NK-92 (cell line): ENCODE measurements around the gene TAS1R3.
"Not testable (repeated sequence)": the region's sequence is repeated elsewhere in the genome, so short reads cannot be mapped to it uniquely, and the experiment has no call there.

Source experiments
- DNase-seq: peaks from one replicate; lab custom pipeline; 2025; ENCODE audit not compliant: unreplicated experiment; lab: John Stamatoyannopoulos, UW

The TAS1R3 gene

GRCh38 chr1:1365875-1366698 lies 35.0 kb downstream of the TAS1R3 start:
- DNase-seq, result no peak

- no peak for DNase-seq
These were observed 35.6 kb downstream of the TAS1R3 start for GRCh38 chr1:1366699-1367066.

DNA sequence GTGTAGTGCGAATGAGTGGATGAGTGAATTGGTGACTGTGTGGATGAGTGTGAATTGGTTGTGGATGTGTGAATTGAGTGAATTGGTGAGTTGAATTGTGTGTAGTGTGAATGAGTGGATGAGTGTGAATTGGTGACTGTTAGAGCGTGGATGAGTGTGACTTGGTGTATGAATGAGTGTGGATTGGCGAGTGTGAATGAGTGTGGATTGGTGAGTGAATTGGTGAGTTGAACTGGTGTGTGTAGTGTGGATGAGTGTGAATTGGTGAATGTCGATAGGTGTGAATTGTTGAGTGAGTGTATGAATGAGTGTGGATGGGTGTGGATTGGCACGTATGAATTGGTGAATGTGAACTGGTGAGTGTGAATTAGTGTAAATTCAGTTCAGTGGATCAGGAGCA lies 36.2 kb downstream of the TAS1R3 start:
- no peak for DNase-seq

DNA sequence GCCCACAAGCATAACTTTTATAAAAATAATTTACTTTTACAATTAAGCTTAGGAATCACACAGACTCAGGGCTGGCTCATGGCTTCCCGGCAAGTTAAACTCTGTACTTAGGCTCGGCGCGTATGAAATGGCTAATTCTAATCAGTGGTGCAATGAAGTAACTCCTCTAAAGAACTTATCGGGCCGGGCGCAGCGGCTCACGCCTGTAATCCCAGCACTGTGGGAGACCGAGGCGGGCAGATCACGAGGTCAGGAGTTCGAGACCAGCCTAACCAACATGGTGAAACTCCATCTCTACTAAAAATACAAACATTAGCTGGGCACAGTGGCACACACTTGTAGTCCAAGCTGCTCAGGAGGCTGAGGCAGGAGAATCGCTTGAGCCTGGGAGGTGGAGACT lies 39.0 kb downstream of the TAS1R3 start:
- not testable (repeated sequence) for DNase-seq

DNA sequence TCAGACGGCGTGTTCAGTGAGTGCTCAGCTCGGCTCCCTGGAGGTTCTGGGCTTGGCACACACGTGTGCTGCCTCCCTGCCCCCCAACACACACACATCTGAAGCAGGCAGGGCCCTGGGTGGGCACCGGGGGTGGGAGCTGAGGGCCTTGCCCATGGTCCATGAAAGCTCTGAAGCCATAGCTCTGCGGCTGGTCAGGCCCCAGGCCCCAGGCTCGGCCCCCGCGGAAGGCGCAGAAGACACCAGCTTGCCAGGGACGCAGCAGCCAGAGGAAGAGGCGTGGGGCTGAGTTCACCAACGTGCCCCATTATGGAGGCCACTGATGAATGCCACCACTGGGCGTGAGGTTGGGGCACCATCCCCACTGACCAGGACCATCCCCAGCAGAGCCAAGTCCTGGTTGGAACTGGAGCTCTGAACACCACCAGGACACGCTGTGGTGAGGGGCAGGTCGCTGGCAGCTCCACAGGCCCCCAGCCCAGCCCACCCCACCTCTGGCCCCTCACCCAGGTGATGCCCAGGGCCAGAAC lies 39.8 kb downstream of the TAS1R3 start:
- no peak for DNase-seq

DNA sequence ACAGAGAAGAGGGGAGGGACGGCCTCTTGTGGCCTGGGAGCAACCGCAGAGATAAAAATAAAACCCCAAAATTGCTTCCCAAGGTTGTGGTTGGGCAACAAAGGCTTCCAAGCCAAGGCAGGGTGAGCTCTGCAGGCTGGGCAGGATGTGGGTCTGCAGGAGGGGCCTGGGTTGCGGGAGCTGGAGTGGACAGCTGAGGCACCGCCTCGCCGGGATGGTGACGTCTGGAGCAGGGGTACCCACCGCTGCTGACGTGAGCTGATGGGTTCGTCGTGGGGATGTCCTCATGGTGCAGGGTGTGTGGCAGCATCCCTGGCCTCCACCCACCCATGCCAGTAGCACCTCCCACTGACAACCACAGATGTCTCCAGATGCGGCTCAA lies 40.3 kb downstream of the TAS1R3 start:
- DNase-seq, result no peak

DNA sequence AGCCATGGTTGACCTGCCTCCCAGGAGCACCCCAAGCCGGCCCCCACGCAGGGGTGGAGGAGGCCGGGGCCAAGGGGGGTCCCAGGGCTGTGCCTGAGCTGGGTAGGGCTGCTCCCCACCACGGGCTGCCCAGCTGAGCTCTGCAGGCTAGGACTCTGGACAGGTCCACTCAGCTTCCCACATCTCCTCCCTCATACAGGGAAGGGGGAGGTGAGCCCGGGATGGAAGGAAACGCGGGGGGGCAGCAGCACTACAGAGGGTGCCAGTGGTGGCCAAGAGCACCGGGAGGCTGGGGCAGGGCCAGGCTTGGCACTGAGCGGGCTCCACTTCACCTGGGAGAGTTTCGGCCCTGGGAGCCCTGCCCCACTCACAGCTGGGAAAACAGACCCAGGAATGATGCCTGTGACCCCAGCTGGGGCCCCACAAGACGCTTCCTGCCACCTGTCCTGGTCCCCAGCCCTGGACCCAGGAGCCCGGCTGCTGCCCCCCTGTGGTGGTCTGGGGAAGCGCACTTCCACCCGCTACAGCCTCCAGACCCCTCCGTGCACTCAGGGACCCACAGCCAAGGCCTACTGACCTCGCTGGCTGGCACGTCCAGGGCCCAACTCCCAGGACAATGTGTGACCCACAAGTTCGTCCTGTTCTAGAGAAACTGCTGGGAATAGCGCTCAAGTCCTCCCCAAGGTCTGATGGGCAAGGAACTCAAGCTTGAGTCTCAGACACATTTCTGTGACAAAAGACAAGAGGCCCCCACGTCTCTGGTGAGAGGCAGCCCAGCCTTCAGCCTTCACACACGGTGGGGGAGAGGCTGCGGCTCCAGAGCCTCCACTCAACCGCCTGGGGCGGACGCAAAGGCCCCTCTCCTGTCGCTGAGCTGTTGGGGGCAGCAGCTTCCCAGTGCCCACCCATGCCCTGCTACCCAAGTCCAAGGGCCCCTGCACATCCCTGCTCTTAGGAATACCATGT lies 40.9 kb downstream of the TAS1R3 start:
- DNase-seq, result no peak

- no peak for DNase-seq
These were observed 42.2 kb downstream of the TAS1R3 start for GRCh38 chr1:1373051-1373814.

DNA sequence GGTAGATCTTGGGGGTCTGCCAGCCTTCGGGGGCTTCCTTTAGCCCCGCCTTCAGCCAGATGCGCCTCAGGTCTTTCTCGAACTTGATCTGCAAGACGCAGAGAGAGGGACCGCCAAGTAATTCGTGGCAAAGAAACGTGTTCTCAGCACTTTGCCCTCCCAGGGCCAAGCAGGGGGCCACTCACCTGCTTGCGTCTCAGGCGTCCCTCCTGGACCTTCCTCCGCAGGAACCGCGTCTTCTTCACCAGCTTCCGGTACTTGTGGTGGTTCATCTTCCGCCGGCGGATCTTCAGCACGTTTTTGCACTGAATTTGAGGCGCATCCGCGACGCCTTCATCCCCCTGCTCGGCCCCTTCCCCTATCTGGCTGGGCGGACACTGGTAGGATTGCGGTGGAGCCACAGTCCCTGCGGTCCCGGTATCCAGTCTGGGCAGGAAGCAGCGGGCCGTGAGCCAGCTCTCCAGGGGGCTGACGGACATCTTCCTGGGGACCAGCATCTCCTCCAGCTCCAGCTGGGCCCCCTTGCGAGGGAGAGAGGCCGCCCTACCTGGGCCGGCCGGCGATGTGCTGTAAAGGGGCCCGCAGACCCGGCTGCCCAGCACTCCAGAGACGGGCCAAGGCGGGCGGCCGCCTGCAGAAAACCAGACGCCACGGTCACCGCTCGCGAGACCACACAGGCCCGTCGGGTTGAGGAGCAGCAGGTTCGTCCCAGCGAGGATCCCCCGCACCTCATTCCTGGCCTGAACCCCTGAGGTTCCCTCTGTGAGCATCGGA lies 42.9 kb downstream of the TAS1R3 start:
- DNase-seq, result no peak

- no peak for DNase-seq
These were observed 43.5 kb downstream of the TAS1R3 start for GRCh38 chr1:1374589-1374928.

DNA sequence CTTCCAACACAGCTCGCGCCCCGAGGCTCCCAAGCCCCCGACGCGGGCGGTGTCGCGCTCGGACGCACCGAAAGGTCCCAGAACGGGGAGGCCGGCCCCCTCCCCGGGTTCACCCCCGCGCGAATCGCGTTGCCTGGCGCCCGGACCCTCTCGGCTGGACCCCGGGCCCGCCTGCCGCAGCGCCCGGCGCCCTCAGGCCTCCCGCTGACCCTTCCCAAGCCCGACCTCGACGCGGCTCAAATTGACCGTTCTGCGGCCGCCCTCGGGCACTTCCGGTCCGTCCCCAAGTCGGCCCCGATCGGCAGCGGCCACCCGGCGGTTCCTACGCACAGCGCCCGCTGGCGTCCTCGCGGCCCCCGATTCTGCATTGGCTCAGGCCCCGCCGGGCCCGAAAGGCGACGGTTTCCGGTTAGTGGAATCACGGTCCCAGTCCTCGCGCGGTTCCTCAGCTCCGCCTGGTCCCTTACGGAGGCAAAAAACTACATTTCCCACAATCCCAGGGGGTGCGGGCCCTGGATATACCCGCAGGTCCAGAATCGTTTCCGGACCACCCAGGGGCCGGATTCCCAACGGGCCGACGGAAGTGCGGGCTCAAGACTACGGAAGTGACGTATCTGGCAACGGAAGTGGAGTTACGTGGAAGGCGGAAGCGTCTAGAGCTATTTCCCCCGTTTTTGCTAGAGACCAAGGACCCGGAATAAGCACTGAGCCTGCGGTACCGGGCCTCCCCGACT lies 44.0 kb downstream of the TAS1R3 start, which contains the start of gene AURKAIP1:
Gene AURKAIP1 (minus strand): TSS at position 279 of the 734 bp plus-strand sequence. CDS start 451 bp downstream, outside the sequence.
- peak; percentile 59 for DNase-seq

GRCh38 chr1:1376551-1377226 lies 45.6 kb downstream of the TAS1R3 start:
- no peak for DNase-seq

DNA sequence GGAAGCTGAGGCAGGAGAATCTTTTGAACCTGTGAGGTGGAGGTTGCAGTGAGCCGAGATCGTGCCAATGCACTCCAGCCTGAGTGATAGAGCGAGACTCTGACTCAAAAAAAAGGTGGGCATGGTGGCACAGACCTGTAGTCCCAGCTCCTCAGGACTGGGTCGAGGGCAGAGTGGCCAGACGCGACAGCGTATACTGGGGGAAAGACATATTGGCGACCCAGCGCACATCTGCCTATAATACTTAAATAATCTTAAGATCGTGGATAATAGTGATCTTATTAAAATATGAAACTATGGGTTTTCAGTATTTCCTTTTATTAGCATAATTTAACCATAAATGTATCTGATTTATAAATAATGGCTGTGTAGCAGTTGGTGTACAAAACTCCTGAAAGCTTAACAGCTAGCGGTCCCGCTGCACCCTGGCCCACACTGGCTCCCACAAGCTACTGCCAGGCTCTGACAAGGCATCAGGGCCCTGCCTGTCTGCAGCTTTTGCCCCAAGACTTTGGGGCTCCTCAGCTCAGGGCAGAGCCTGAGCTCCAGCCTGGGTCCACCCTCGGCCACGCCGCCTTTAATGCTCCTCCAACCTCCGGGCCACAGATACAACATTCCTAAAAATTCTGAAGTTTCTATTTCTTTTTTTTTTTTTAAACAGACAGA lies 46.6 kb downstream of the TAS1R3 start:
- DNase-seq, result no peak

- DNase-seq, result no peak
These were observed 49.8 kb downstream of the TAS1R3 start for GRCh38 chr1:1380860-1381259.

GRCh38 chr1:1381294-1381693 lies 50.2 kb downstream of the TAS1R3 start:
- no peak for DNase-seq
